A673 (cell line): ENCODE data around the gene NKX2-8. TPM values are rescaled to one million over a fixed set of nuclear protein-coding genes. Genes with fewer than 3 reads are reported as not detected.

Source experiments
- BruUV-seq: library from RNA; stranded (reverse); fragments of 400-500 nt; replicated peaks from 2 replicates; lab custom pipeline; 2021; lab: Mats Ljungman, UMichigan
- CTCF ChIA-PET: fragments of 300-600 bp; sonication (Branson Sonifier 250); formaldehyde crosslinking; loops from one replicate; lab custom pipeline; 2022; ENCODE audit warnings: antibody characterized with exemption; lab: Charles Lee
- POLR2A ChIA-PET: fragments of 300-600 bp; sonication (Branson Sonifier 250); formaldehyde crosslinking; loops from one replicate; lab custom pipeline; 2022; ENCODE audit warnings: antibody characterized with exemption; ENCODE audit not compliant: low non-redundant PET; lab: Charles Lee
- DNase-seq: peaks from one replicate; pipeline ENCODE4 v3.0.0-alpha.2; 2015; ENCODE audit warnings: low spot score
- H3K27ac ChIP-seq: fragments of 200-600 bp; sonication (generic); 2 replicates; pipeline ENCODE4 v1.5.1; 2016; ENCODE audit warnings: mixed run types, low read depth, mild to moderate bottlenecking, mixed read lengths, antibody characterized with exemption, low read length; ENCODE audit not compliant: poor library complexity, severe bottlenecking
- H3K27me3 ChIP-seq: fragments of 200-600 bp; sonication (generic); replicated peaks from 2 replicates; pipeline ENCODE4 v1.6.1; 2017; ENCODE audit warnings: mixed run types, low read depth, mild to moderate bottlenecking, mixed read lengths, antibody characterized with exemption, low read length; ENCODE audit not compliant: insufficient read depth, poor library complexity
- H3K36me3 ChIP-seq: fragments of 200-600 bp; sonication (generic); 2 replicates; pipeline ENCODE4 v1.6.1; 2016; ENCODE audit warnings: mixed run types, mild to moderate bottlenecking, mixed read lengths, antibody characterized with exemption, low read length; ENCODE audit not compliant: insufficient read depth, poor library complexity, severe bottlenecking
- H3K4me1 ChIP-seq: fragments of 200-600 bp; sonication (generic); 2 replicates; pipeline ENCODE4 v1.6.1; 2017; ENCODE audit warnings: mixed run types, mild to moderate bottlenecking, mixed read lengths, antibody characterized with exemption, low read length; ENCODE audit not compliant: insufficient read depth, poor library complexity, severe bottlenecking
- H3K4me3 ChIP-seq: fragments of 200-600 bp; sonication (generic); 2 replicates; pipeline ENCODE4 v1.5.1; 2016; ENCODE audit warnings: low read depth, mixed run types, mild to moderate bottlenecking, mixed read lengths, low read length; ENCODE audit not compliant: poor library complexity, severe bottlenecking
- H3K9me3 ChIP-seq: fragments of 200-600 bp; sonication (generic); 2 replicates; pipeline ENCODE4 v1.6.1; 2016; ENCODE audit warnings: mixed run types, low read depth, mild to moderate bottlenecking, mixed read lengths, antibody characterized with exemption, low read length; ENCODE audit not compliant: poor library complexity, severe bottlenecking
- CTCF ChIP-seq: fragments of 300-800, 200-600 bp; sonication (generic); conservative IDR thresholded peaks from 2 replicates; pipeline ENCODE4 v1.5.1; 2017; ENCODE audit warnings: low read depth, mild to moderate bottlenecking, antibody characterized with exemption, low read length, moderate library complexity, mixed read lengths
- EZH2 ChIP-seq: fragments of 200-600 bp; sonication (generic); IDR thresholded peaks from 2 replicates; pipeline ENCODE4 v1.6.1; 2017; ENCODE audit warnings: borderline replicate concordance, low read depth, mild to moderate bottlenecking, mixed read lengths, antibody characterized with exemption, low read length; ENCODE audit not compliant: poor library complexity, severe bottlenecking
- intact Hi-C: fragments of 100-400 bp; cut with micrococcal nuclease; formaldehyde crosslinking; loops from one replicate; pipeline ENCODE4 v1.10.0; 2022; ENCODE audit not compliant: unreplicated experiment
- total RNA-seq: library from RNA; stranded (reverse); gene quantifications from 2 replicates; pipeline ENCODE4 v1.2.3, GENCODE V29; 2021

The NKX2-8 gene
- total RNA-seq, 1 experiment from 2014 or later = not detected

GRCh38 chr14:36582874-36583241 lies 444 bp upstream of the NKX2-8 start:
- POLR2A ChIA-PET = no interaction called here

GRCh38 chr14:36580856-36581831 lies 1.3 kb downstream of the NKX2-8 start:
- H3K4me3 ChIP-seq = peak overlapping the region; percentile 55

More at GRCh38 chr14:36582874-36583241, 444 bp upstream of the NKX2-8 start:
- no peak for DNase-seq
- Histone ChIP-seq H3K27me3 (peaks cover 56% of the 10 kb centered on the region), H3K27ac (no peak overlapping the region), H3K4me1 (peaks cover 7% of the 10 kb centered on the region), H3K9me3 (no peaks in the 10 kb centered on the region), H3K4me3 (peak overlapping the region; percentile 55), H3K36me3 (no peaks in the 10 kb centered on the region)
- TF ChIP-seq CTCF (no peak), EZH2 (no peak)
- CTCF ChIA-PET = no interaction called here
- intact Hi-C loops = no loop called here
- no TSS peak for BruUV-seq

DNA sequence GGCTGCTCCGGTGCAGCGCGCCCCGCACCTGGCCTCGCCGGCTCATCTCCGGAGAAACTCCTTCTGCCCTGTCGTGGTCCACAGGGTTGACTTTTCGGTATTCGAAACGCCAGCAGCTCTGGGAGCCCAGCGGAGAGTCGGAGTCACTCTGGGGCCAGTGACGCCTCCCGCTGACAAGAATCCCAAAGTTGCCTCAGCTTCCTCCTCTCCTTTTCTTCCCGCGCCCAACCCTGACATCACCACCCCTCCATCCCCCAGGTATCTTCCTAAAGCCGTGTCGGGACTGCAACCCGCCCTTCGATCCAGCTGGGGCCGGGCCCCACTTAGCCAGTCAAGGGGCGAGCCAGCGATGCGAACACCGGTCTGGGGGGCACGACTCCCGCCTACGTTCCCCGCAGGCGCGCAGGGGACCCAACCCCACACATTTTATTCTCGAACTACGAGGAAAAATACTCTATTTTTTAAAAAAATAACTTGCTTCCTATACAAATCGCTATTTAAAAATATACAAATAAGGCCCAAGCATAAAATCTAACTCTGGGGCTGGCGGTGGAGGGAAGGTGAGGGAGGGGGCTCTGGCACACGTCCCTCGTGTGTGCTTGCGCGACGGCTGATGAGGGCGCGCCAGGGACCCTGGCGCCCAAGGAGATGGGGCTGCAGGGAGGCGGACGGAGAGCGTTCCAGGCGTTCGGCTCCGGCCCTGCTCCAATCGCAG lies 2.1 kb downstream of the NKX2-8 start:
- H3K27ac ChIP-seq = no peak overlapping the region
- TF ChIP-seq CTCF = no peak
- TF ChIP-seq EZH2 = no peak
- BruUV-seq = no TSS peak
- intact Hi-C loops = no loop called here
- H3K4me3 ChIP-seq = peak overlapping the region; percentile 55
- peaks cover 7% of the 10 kb centered on the region for H3K4me1 ChIP-seq
- H3K36me3 ChIP-seq = no peaks in the 10 kb centered on the region
- H3K27me3 ChIP-seq = peaks cover 59% of the 10 kb centered on the region
- no peak for DNase-seq
- POLR2A ChIA-PET = no interaction called here
- no peaks in the 10 kb centered on the region for H3K9me3 ChIP-seq
- CTCF ChIA-PET = no interaction called here

More at GRCh38 chr14:36580856-36581831, 1.3 kb downstream of the NKX2-8 start:
- DNase-seq = peak; percentile 37
- CTCF ChIA-PET = no interaction called here
- Histone ChIP-seq H3K4me1 (peaks cover 7% of the 10 kb centered on the region), H3K9me3 (no peaks in the 10 kb centered on the region), H3K27ac (no peak overlapping the region), H3K27me3 (peaks cover 57% of the 10 kb centered on the region), H3K36me3 (no peaks in the 10 kb centered on the region)
- intact Hi-C loops = no loop called here
- POLR2A ChIA-PET = no interaction called here
- BruUV-seq = no TSS peak
- no peak for TF ChIP-seq EZH2
